K562 (cell line): ENCODE data around the gene FAM83F. TPM values are rescaled to one million over a fixed set of nuclear protein-coding genes. Genes with fewer than 3 reads are reported as not detected.

ENCODE experiments used
- CEBPB ChIP-seq: fragments of 450-650 bp; IDR thresholded peaks from 2 replicates; pipeline ENCODE4 v1.6.1; 2016; ENCODE audit warnings: missing genetic modification characterization, missing compliant biosample characterization
- ERF ChIP-seq: fragments of 450-650 bp; formaldehyde crosslinking; IDR thresholded peaks from 2 replicates; pipeline ENCODE4 v1.4.0; 2020; ENCODE audit warnings: mild to moderate bottlenecking, mixed read lengths
- GABPB1 ChIP-seq: sonication (generic); formaldehyde crosslinking; IDR thresholded peaks from 2 replicates; pipeline ENCODE4 v1.8.0; 2022; ENCODE audit warnings: mild to moderate bottlenecking, missing genetic modification reagents
- LEF1 ChIP-seq: fragments of 450-650 bp; IDR thresholded peaks from 2 replicates; pipeline ENCODE4 v1.6.1; 2016; ENCODE audit warnings: mild to moderate bottlenecking
- MAZ ChIP-seq, 2 experiments: fragments of 450-650 bp in 1 of 2; sonication (generic) in 1 of 2; formaldehyde crosslinking; IDR thresholded peaks in 1 of 2; conservative IDR thresholded peaks in 1 of 2; 2 replicates each; pipeline versions ENCODE4 v1.4.0 to v1.5.0; 2020; ENCODE audit warnings: mild to moderate bottlenecking in 1 of 2, missing genetic modification reagents in 1 of 2
- POLR2H ChIP-seq: IDR thresholded peaks from 2 replicates; pipeline ENCODE4 v1.6.1; 2016; ENCODE audit warnings: missing genetic modification characterization, low read depth, mild to moderate bottlenecking, control low read depth, missing compliant biosample characterization, moderate library complexity
- RAD51 ChIP-seq: fragments of 450-650 bp; IDR thresholded peaks from 2 replicates; pipeline ENCODE4 v1.7.1; 2016; ENCODE audit warnings: low read depth, mild to moderate bottlenecking, borderline replicate concordance
- RBM34 ChIP-seq: fragments of 200-400 bp; formaldehyde crosslinking; IDR thresholded peaks from 2 replicates; pipeline ENCODE4 v1.6.1; 2018; ENCODE audit warnings: low read length, borderline replicate concordance; ENCODE audit not compliant: insufficient read depth
- TAL1 ChIP-seq: fragments of 450-650 bp; IDR thresholded peaks from 2 replicates; pipeline ENCODE4 v1.6.1; 2016; ENCODE audit warnings: mild to moderate bottlenecking
- ZC3H11A ChIP-seq: IDR thresholded peaks from 2 replicates; pipeline ENCODE4 v1.6.1; 2012; ENCODE audit warnings: low read depth, low read length, improper control_type of control experiment
- ZNF253 ChIP-seq: fragments of 250-450 bp; sonication (Bioruptor Pico); conservative IDR thresholded peaks from 2 replicates; pipeline ENCODE4 v1.6.1; 2021; ENCODE audit warnings: mild to moderate bottlenecking
- polyA plus RNA-seq, 8 experiments: library from polyadenylated mRNA; depleted of rRNA in 4 of 8; stranded (reverse) in 5 of 8; unstranded in 3 of 8; fragments of >200 nt; fragmentation: Nextera tagmentation in 2 of 8; fragmentation: Illumina TruSeq in 1 of 8; extraction: Ambion mirVana in 2 of 8; extraction: Trizol in 1 of 8; gene quantifications; 2 replicates each; pipeline versions ENCODE4 v1.2.1 to v1.2.3, GENCODE V29; 2011 to 2014; ENCODE audit warnings: inconsistent platforms in 1 of 8, missing spikeins in 1 of 8
- total RNA-seq, 7 experiments: library from RNA; depleted of rRNA in 6 of 7; stranded (reverse); fragments of >200 nt in 6 of 7; fragmentation: Illumina TruSeq in 2 of 7; extraction: Trizol in 2 of 7; gene quantifications; 2 replicates each; pipeline versions ENCODE4 v1.2.1 to v1.2.3, GENCODE V29; 2011 to 2021; ENCODE audit warnings: low replicate concordance in 1 of 7
- TF ChIP-seq, protein P1 (sequence below), 2 experiments: fragments of 450-650 bp; formaldehyde crosslinking in 1 of 2; IDR thresholded peaks; 2 replicates each; pipeline versions ENCODE4 v1.4.0 to v1.6.1; 2014 to 2020; ENCODE audit warnings: mild to moderate bottlenecking in 2 of 2, borderline replicate concordance in 1 of 2, low read depth in 1 of 2
- TF ChIP-seq, protein P2 (sequence below): sonication (generic); formaldehyde crosslinking; IDR thresholded peaks from 2 replicates; pipeline ENCODE4 v1.8.1; 2023; ENCODE audit warnings: missing genetic modification reagents, mild to moderate bottlenecking, borderline replicate concordance

FAM83F gene
- total and polyA plus RNA-seq, 9 of the 15 experiments (the other 6 are each of a cell fraction or from before 2014, with no cell fraction given): under 0.01 to 0.13 (median 0.04) TPM; not detected in 1

DNA sequence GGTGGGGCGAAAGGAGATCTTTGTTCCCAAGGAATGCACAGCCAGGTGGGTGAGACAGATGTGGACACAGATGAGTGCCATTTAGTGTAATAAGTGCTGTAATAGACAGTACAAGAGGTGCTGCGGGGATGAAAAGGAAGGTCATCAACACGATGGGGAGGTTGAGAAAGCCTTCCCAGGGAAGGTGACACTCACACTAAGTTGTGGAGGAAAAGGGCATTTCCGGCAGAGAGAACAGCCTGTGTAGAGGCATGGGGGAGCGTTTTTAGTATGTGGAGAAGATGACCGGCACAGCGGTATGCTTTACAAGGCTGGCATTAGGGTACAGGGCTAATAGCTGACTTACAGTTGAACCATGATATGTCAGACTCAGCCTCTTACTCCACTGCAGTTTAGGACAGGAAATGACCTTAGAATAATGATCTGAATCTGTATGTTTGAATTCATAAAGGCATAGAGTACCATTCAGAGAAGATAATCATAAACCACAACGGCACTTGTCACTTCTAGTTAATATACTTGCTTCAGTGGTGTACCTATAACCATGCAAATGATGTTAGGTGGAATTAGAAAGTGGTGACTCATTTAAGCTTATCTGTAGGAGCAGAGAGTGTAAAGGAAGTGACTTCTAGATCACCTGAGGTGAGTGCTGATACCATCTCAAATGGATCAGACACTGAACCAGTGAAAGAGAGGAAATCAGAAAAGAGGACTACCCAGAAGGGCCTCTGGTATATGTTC is 60.6 kb downstream of the FAM83F start (continued):
- TF ChIP-seq, protein P1, sequence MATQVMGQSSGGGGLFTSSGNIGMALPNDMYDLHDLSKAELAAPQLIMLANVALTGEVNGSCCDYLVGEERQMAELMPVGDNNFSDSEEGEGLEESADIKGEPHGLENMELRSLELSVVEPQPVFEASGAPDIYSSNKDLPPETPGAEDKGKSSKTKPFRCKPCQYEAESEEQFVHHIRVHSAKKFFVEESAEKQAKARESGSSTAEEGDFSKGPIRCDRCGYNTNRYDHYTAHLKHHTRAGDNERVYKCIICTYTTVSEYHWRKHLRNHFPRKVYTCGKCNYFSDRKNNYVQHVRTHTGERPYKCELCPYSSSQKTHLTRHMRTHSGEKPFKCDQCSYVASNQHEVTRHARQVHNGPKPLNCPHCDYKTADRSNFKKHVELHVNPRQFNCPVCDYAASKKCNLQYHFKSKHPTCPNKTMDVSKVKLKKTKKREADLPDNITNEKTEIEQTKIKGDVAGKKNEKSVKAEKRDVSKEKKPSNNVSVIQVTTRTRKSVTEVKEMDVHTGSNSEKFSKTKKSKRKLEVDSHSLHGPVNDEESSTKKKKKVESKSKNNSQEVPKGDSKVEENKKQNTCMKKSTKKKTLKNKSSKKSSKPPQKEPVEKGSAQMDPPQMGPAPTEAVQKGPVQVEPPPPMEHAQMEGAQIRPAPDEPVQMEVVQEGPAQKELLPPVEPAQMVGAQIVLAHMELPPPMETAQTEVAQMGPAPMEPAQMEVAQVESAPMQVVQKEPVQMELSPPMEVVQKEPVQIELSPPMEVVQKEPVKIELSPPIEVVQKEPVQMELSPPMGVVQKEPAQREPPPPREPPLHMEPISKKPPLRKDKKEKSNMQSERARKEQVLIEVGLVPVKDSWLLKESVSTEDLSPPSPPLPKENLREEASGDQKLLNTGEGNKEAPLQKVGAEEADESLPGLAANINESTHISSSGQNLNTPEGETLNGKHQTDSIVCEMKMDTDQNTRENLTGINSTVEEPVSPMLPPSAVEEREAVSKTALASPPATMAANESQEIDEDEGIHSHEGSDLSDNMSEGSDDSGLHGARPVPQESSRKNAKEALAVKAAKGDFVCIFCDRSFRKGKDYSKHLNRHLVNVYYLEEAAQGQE (IDR thresholded peaks at IDR 0.05; ENCODE audit: borderline replicate concordance): peak; percentile 31; the same call in 1 of the 2 replicates
- TF ChIP-seq, protein P1 (CRISPR knock-in tag; IDR thresholded peaks at IDR 0.05; ENCODE audit: low read depth): no peak
- TF ChIP-seq ERF (CRISPR knock-in tag) (no peak), ZC3H11A (no peak), LEF1 (peak; percentile 79), POLR2H (tag) (no peak), RAD51 (no peak), CEBPB (tag) (no peak), TAL1 (peak; percentile 69), RBM34 (no peak), ZNF253 (CRISPR knock-in tag) (no peak), MAZ (CRISPR knock-in tag; conservative IDR thresholded peaks at IDR 0.05 in 1 of 2, IDR thresholded peaks at IDR 0.05 in 1 of 2) (0 out of 4 replicates have a peak, but pooled peaks of 1 of the 2 experiments have one; percentile 16), GABPB1 (CRISPR knock-in tag) (no peak)
- TF ChIP-seq, protein P2, sequence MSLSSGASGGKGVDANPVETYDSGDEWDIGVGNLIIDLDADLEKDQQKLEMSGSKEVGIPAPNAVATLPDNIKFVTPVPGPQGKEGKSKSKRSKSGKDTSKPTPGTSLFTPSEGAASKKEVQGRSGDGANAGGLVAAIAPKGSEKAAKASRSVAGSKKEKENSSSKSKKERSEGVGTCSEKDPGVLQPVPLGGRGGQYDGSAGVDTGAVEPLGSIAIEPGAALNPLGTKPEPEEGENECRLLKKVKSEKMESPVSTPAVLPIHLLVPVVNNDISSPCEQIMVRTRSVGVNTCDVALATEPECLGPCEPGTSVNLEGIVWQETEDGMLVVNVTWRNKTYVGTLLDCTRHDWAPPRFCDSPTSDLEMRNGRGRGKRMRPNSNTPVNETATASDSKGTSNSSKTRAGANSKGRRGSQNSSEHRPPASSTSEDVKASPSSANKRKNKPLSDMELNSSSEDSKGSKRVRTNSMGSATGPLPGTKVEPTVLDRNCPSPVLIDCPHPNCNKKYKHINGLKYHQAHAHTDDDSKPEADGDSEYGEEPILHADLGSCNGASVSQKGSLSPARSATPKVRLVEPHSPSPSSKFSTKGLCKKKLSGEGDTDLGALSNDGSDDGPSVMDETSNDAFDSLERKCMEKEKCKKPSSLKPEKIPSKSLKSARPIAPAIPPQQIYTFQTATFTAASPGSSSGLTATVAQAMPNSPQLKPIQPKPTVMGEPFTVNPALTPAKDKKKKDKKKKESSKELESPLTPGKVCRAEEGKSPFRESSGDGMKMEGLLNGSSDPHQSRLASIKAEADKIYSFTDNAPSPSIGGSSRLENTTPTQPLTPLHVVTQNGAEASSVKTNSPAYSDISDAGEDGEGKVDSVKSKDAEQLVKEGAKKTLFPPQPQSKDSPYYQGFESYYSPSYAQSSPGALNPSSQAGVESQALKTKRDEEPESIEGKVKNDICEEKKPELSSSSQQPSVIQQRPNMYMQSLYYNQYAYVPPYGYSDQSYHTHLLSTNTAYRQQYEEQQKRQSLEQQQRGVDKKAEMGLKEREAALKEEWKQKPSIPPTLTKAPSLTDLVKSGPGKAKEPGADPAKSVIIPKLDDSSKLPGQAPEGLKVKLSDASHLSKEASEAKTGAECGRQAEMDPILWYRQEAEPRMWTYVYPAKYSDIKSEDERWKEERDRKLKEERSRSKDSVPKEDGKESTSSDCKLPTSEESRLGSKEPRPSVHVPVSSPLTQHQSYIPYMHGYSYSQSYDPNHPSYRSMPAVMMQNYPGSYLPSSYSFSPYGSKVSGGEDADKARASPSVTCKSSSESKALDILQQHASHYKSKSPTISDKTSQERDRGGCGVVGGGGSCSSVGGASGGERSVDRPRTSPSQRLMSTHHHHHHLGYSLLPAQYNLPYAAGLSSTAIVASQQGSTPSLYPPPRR: no peak
